IMR-90 (cell line): ENCODE measurements around the gene POLR2L. TPM values are rescaled to one million over a fixed set of nuclear protein-coding genes. Genes with fewer than 3 reads are reported as not detected.

ENCODE experiments used
- ATAC-seq: fragments of 200-7000 bp; cut with Tn5 transposase; 2 replicates; pipeline ENCODE4 v1.9.1; 2020; ENCODE audit warnings: low read depth, mild to moderate bottlenecking, moderate library complexity
- BruUV-seq: library from RNA; stranded (reverse); fragments of 400-500 nt; replicated peaks from 2 replicates; lab custom pipeline; 2021; lab: Mats Ljungman, UMichigan
- CTCF ChIA-PET: fragments of 300-600 bp; formaldehyde crosslinking; extraction: SDS; loops from one replicate; lab custom pipeline; 2021; ENCODE audit warnings: antibody characterized with exemption; lab: Yijun Ruan, JAX
- POLR2A ChIA-PET: fragments of 300-600 bp; sonication (Branson Sonifier 250); formaldehyde crosslinking; loops from one replicate; lab custom pipeline; 2022; ENCODE audit warnings: antibody characterized with exemption; ENCODE audit not compliant: unreplicated experiment; lab: Charles Lee
- DNase-seq: peaks from one replicate; pipeline ENCODE4 v3.0.0; 2013
- H2AFZ ChIP-seq: replicated peaks from 2 replicates; pipeline ENCODE3; 2013; ENCODE audit warnings: low read length, mild to moderate bottlenecking; ENCODE audit not compliant: poor library complexity
- H2AK5ac ChIP-seq: 2 replicates; pipeline ENCODE4 v1.6.1; 2013; ENCODE audit warnings: low read depth, low read length, inconsistent platforms
- H2AK9ac ChIP-seq: replicated peaks from 2 replicates; pipeline ENCODE3; 2013; ENCODE audit warnings: mild to moderate bottlenecking, low read depth, low read length, moderate library complexity; ENCODE audit not compliant: poor library complexity
- H2BK120ac ChIP-seq: 2 replicates; pipeline ENCODE4 v1.6.1; 2013; ENCODE audit warnings: low read depth, low read length, inconsistent platforms
- H2BK15ac ChIP-seq: 3 replicates; pipeline ENCODE4 v1.6.1; 2013; ENCODE audit warnings: low read depth, low read length, inconsistent platforms
- H2BK20ac ChIP-seq: 2 replicates; pipeline ENCODE4 v1.6.1; 2013; ENCODE audit warnings: low read depth, mild to moderate bottlenecking, inconsistent platforms, low read length, moderate library complexity
- H2BK5ac ChIP-seq: 2 replicates; pipeline ENCODE4 v1.6.1; 2013; ENCODE audit warnings: mild to moderate bottlenecking, low read depth, low read length, inconsistent platforms; ENCODE audit not compliant: poor library complexity, severe bottlenecking
- H3K14ac ChIP-seq: replicated peaks from 2 replicates; pipeline ENCODE4 v1.6.1; 2013; ENCODE audit warnings: low read depth, low read length, inconsistent platforms
- H3K18ac ChIP-seq: 2 replicates; pipeline ENCODE4 v1.6.1; 2013; ENCODE audit warnings: low read depth, low read length, control low read depth
- H3K23ac ChIP-seq: 2 replicates; pipeline ENCODE4 v1.6.1; 2013; ENCODE audit warnings: low read depth, low read length, inconsistent platforms
- H3K27ac ChIP-seq: 2 replicates; pipeline ENCODE4 v1.5.1; 2013; ENCODE audit warnings: mild to moderate bottlenecking, control low read depth, low read length; ENCODE audit not compliant: insufficient read depth
- H3K27me3 ChIP-seq: 2 replicates; pipeline ENCODE4 v1.6.1; 2013; ENCODE audit warnings: low read length; ENCODE audit not compliant: control insufficient read depth, insufficient read depth
- H3K36me3 ChIP-seq: 2 replicates; pipeline ENCODE4 v1.6.1; 2013; ENCODE audit warnings: low read length, mixed read lengths; ENCODE audit not compliant: control insufficient read depth, insufficient read depth
- H3K4ac ChIP-seq: 2 replicates; pipeline ENCODE4 v1.6.1; 2013; ENCODE audit warnings: low read depth, low read length, inconsistent platforms
- H3K4me1 ChIP-seq: 2 replicates; pipeline ENCODE4 v1.6.1; 2013; ENCODE audit warnings: low read length, mixed read lengths; ENCODE audit not compliant: control insufficient read depth, insufficient read depth
- H3K4me2 ChIP-seq: 2 replicates; pipeline ENCODE4 v1.6.1; 2013; ENCODE audit warnings: low read depth, mild to moderate bottlenecking, control low read depth, low read length, moderate library complexity
- H3K4me3 ChIP-seq: 2 replicates; pipeline ENCODE4 v1.5.1; 2013; ENCODE audit warnings: low read depth, mild to moderate bottlenecking, control low read depth, low read length, moderate library complexity; ENCODE audit not compliant: insufficient read depth
- H3K56ac ChIP-seq: 2 replicates; pipeline ENCODE4 v1.6.1; 2013; ENCODE audit warnings: low read length, inconsistent platforms; ENCODE audit not compliant: insufficient read depth; ENCODE audit errors: extremely low read depth
- H3K79me1 ChIP-seq, 2 experiments: 2 replicates each; pipeline ENCODE4 v1.6.1; 2013; ENCODE audit warnings: low read length in 2 of 2, inconsistent platforms in 1 of 2, low read depth in 1 of 2
- H3K9ac ChIP-seq: 2 replicates; pipeline ENCODE4 v1.6.1; 2013; ENCODE audit warnings: low read depth, low read length, control low read depth
- H3K9me1 ChIP-seq: 2 replicates; pipeline ENCODE4 v1.6.1; 2013; ENCODE audit warnings: low read length, inconsistent platforms; ENCODE audit not compliant: insufficient read depth
- H3K9me3 ChIP-seq: 2 replicates; pipeline ENCODE4 v1.6.1; 2013; ENCODE audit warnings: low read length; ENCODE audit not compliant: control insufficient read depth, insufficient read depth
- H4K20me1 ChIP-seq: 2 replicates; pipeline ENCODE4 v1.6.1; 2013; ENCODE audit warnings: low read length, inconsistent platforms; ENCODE audit not compliant: insufficient read depth
- H4K5ac ChIP-seq: 2 replicates; pipeline ENCODE4 v1.6.1; 2013; ENCODE audit warnings: mild to moderate bottlenecking, low read depth, low read length, control low read depth
- H4K8ac ChIP-seq, 2 experiments: 2 replicates each; pipeline ENCODE4 v1.6.1; 2013; ENCODE audit warnings: low read depth in 2 of 2, low read length in 2 of 2, control low read depth in 1 of 2, inconsistent platforms in 1 of 2
- H4K91ac ChIP-seq: 2 replicates; pipeline ENCODE4 v1.6.1; 2013; ENCODE audit warnings: low read depth, low read length, inconsistent platforms; ENCODE audit not compliant: insufficient read depth
- BHLHE40 ChIP-seq: fragments of 150-350 bp; IDR thresholded peaks from 2 replicates; pipeline ENCODE4 v1.6.1; 2016; ENCODE audit warnings: mild to moderate bottlenecking, low read depth, low read length
- CEBPB ChIP-seq: IDR thresholded peaks from 2 replicates; pipeline ENCODE4 v1.6.1; 2012; ENCODE audit warnings: low read depth, low read length, improper control_type of control experiment
- CHD1 ChIP-seq: IDR thresholded peaks from 2 replicates; pipeline ENCODE4 v1.6.1; 2012; ENCODE audit warnings: low read depth, low read length, improper control_type of control experiment
- MAZ ChIP-seq: IDR thresholded peaks from 2 replicates; pipeline ENCODE4 v1.6.1; 2012; ENCODE audit warnings: low read depth, mild to moderate bottlenecking, low read length, improper control_type of control experiment, moderate library complexity, borderline replicate concordance
- POLR2A ChIP-seq: IDR thresholded peaks from 2 replicates; pipeline ENCODE4 v1.6.1; 2012; ENCODE audit warnings: mild to moderate bottlenecking, low read depth, low read length
- RFX5 ChIP-seq: IDR thresholded peaks from 2 replicates; pipeline ENCODE4 v1.8.0; 2012; ENCODE audit warnings: low read depth, mild to moderate bottlenecking, low read length, moderate library complexity
- WGBS, 2 experiments: methylation state at CpG; one replicate each; pipeline versions ENCODE4 v1.1.5 to v1.1.7; 2013; ENCODE audit warnings: missing lambda C conversion rate in 2 of 2; ENCODE audit not compliant: insufficient read length in 1 of 2; ENCODE audit errors: extremely low coverage in 2 of 2; 5-methylcytosine and 5-hydroxymethylcytosine counted together
- dilution Hi-C: fragments of 300-500 bp; cut with HindIII; formaldehyde crosslinking; loops from one replicate; pipeline ENCODE4 v1.14.3; 2018; ENCODE audit warnings: low sequenced_read_pairs; ENCODE audit not compliant: unreplicated experiment
- in situ Hi-C: fragments of 300-500 bp; cut with MboI; formaldehyde crosslinking; loops from 3 replicates; pipeline ENCODE4 v1.14.3; 2019; ENCODE audit warnings: low sequenced_read_pairs, inconsistent platforms, mixed read lengths
- intact Hi-C: fragments of 100-400 bp; cut with micrococcal nuclease; formaldehyde crosslinking; loops from 2 replicates; pipeline ENCODE4 v1.10.0; 2022
- polyA plus RNA-seq, 3 experiments: library from polyadenylated mRNA; depleted of rRNA; stranded (reverse); fragments of >200 nt; gene quantifications; 2 replicates each; pipeline ENCODE4 v1.2.3, GENCODE V29; 2012; ENCODE audit warnings: low replicate concordance in 1 of 3
- total RNA-seq: library from RNA; depleted of rRNA; stranded (reverse); fragments of >200 nt; gene quantifications from 2 replicates; pipeline ENCODE4 v1.2.3, GENCODE V29; 2012
- TF ChIP-seq, protein P1 (sequence below): fragments of 150-350 bp; IDR thresholded peaks from 2 replicates; pipeline ENCODE4 v1.6.1; 2017; ENCODE audit warnings: mild to moderate bottlenecking, antibody characterized with exemption, low read length, low read depth
- TF ChIP-seq, protein P2 (sequence below): fragments of 150-350 bp; IDR thresholded peaks from 2 replicates; pipeline ENCODE4 v1.6.1; 2016; ENCODE audit warnings: low read depth, mild to moderate bottlenecking, low read length, moderate library complexity, borderline replicate concordance
- TF ChIP-seq, protein P3 (sequence below): conservative IDR thresholded peaks from 2 replicates; pipeline ENCODE4 v1.5.1; 2012; ENCODE audit warnings: mild to moderate bottlenecking, low read depth, low read length, improper control_type of control experiment

Gene POLR2L
- total and polyA plus RNA-seq, 2 of the 4 experiments (the other 2 are of a cell fraction) = 44.4 to 416 TPM

DNA sequence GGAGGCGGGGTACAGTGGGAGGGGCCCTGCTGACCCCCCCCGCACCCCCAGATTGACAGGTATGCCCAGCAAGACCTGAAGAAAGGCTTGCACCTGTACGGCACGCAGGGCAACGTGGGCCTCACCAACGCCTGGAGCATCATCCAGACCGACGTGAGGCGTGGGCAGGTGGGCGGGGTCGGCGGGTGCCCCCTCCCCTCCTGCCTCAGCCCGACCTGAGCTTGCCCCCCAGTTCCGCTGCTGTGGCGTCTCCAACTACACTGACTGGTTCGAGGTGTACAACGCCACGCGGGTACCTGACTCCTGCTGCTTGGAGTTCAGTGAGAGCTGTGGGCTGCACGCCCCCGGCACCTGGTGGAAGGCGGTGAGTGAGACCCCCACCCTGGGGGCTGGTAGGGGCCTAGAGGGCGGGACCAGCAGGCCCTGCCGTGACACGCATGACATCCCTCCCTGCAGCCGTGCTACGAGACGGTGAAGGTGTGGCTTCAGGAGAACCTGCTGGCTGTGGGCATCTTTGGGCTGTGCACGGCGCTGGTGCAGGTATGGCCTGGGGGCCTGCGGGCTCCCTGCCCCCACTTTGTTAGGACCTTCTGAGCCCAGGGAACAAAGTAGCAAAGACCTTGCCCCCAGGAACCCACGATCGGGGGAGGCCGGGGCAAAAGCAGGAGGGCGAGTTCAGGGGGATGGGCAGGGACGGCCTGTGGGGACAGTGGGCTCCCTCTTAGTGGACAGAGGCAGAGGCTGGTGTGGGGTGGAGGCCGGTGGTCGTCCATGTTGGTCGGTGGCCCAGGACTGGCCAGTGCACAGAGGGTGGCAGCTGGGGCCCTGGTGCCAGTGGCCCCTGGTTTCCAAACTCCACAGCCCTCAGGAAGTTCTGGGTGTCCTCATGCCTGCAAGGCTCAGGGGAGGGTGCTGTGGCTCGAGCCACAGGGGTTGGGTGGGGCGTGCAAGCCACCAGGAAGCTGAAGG lies 23.4 kb upstream of the POLR2L start:
- intact Hi-C loops = no loop called here

More for the DNA sequence above, 23.4 kb upstream of the POLR2L start:
- ChIA-PET POLR2A (no interaction called here), CTCF (no interaction called here)
- H4K5ac ChIP-seq = no peak overlapping the region
- no peak overlapping the region for H3K9ac ChIP-seq
- H3K14ac ChIP-seq = no peak overlapping the region
- dilution Hi-C loops = no loop called here
- no peak overlapping the region for H3K23ac ChIP-seq
- TF ChIP-seq RFX5 = no peak
- TF ChIP-seq POLR2A = no peak
- TF ChIP-seq, protein P1, sequence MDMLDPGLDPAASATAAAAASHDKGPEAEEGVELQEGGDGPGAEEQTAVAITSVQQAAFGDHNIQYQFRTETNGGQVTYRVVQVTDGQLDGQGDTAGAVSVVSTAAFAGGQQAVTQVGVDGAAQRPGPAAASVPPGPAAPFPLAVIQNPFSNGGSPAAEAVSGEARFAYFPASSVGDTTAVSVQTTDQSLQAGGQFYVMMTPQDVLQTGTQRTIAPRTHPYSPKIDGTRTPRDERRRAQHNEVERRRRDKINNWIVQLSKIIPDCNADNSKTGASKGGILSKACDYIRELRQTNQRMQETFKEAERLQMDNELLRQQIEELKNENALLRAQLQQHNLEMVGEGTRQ = no peak
- TF ChIP-seq CHD1 = no peak
- TF ChIP-seq BHLHE40 = no peak
- TF ChIP-seq, protein P2, sequence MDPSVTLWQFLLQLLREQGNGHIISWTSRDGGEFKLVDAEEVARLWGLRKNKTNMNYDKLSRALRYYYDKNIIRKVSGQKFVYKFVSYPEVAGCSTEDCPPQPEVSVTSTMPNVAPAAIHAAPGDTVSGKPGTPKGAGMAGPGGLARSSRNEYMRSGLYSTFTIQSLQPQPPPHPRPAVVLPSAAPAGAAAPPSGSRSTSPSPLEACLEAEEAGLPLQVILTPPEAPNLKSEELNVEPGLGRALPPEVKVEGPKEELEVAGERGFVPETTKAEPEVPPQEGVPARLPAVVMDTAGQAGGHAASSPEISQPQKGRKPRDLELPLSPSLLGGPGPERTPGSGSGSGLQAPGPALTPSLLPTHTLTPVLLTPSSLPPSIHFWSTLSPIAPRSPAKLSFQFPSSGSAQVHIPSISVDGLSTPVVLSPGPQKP = no peak
- TF ChIP-seq CEBPB = no peak
- no peak for TF ChIP-seq MAZ
- TF ChIP-seq, protein P3, sequence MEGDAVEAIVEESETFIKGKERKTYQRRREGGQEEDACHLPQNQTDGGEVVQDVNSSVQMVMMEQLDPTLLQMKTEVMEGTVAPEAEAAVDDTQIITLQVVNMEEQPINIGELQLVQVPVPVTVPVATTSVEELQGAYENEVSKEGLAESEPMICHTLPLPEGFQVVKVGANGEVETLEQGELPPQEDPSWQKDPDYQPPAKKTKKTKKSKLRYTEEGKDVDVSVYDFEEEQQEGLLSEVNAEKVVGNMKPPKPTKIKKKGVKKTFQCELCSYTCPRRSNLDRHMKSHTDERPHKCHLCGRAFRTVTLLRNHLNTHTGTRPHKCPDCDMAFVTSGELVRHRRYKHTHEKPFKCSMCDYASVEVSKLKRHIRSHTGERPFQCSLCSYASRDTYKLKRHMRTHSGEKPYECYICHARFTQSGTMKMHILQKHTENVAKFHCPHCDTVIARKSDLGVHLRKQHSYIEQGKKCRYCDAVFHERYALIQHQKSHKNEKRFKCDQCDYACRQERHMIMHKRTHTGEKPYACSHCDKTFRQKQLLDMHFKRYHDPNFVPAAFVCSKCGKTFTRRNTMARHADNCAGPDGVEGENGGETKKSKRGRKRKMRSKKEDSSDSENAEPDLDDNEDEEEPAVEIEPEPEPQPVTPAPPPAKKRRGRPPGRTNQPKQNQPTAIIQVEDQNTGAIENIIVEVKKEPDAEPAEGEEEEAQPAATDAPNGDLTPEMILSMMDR = no peak
- no peak overlapping the region for H2BK15ac ChIP-seq
- H2BK5ac ChIP-seq = no peak overlapping the region
- H2AK5ac ChIP-seq = no peak overlapping the region
- no peak overlapping the region for H2AFZ ChIP-seq
- H2BK120ac ChIP-seq = no peak overlapping the region
- no peak overlapping the region for H3K4me2 ChIP-seq
- no peak overlapping the region for H2BK20ac ChIP-seq
- peaks cover 2% of the 10 kb centered on the region; the same call in 1 of the 2 replicates for H3K4me1 ChIP-seq
- H3K36me3 ChIP-seq = peaks cover 34% of the 10 kb centered on the region; the same call in 1 of the 2 replicates
- H3K79me1 ChIP-seq = peaks cover 10 to 38% of the 10 kb centered on the region in 2 experiments; a peak in 3 of 4 replicates
- no TSS peak for BruUV-seq
- no peak overlapping the region for H3K56ac ChIP-seq
- DNase-seq (no peak), ATAC-seq (no peak)
- in situ Hi-C loops = no loop called here
- H3K4me3 ChIP-seq = no peak overlapping the region
- no peak overlapping the region for H4K91ac ChIP-seq
- 91% methylated on average over 11 of the region's 41 CpGs; no CpG with 5 or more reads in 1 of the 2 experiments for WGBS, 2 experiments
- H3K9me3 ChIP-seq = no peaks in the 10 kb centered on the region
- H3K18ac ChIP-seq = no peak overlapping the region
- no peak overlapping the region for H2AK9ac ChIP-seq
- H4K20me1 ChIP-seq = peaks cover 41% of the 10 kb centered on the region
- H3K9me1 ChIP-seq = peaks cover 5% of the 10 kb centered on the region
- H3K27ac ChIP-seq = no peak overlapping the region
- H4K8ac ChIP-seq = no peak overlapping the region
- no peak overlapping the region for H3K4ac ChIP-seq
- no peaks in the 10 kb centered on the region for H3K27me3 ChIP-seq
